Natural killer cell treated with Interleukin-12 subunit alpha and Interleukin-12 subunit beta and Interleukin-15 and Interleukin-18, amount 100 ng/mL, for 72 hours (primary cell): ENCODE measurements around the gene RPL3. TPM values are rescaled to one million over a fixed set of nuclear protein-coding genes. Genes with fewer than 3 reads are reported as not detected.

ENCODE experiments used
- ATAC-seq, 2 donors: fragments of 150-1000 bp; cut with Tn5 transposase in 1 of 2; sonication (Bioruptor Pico), chemical (Tn5 transposase) in 1 of 2; 2 replicates each; pipeline ENCODE4 v1.10.0; 2021
- DNase-seq: peaks from one replicate; pipeline ENCODE4 v3.0.0; 2022; ENCODE audit warnings: low spot score
- H3K27ac Mint-ChIP-seq, 2 donors: 1 replicate in 1 of 2; 2 replicates in 1 of 2; pipeline ENCODE4 v1.8.0; 2022; ENCODE audit warnings: mixed read lengths in 2 of 2, mild to moderate bottlenecking in 1 of 2, moderate library complexity in 1 of 2
- H3K27me3 Mint-ChIP-seq, 2 donors: 1 replicate in 1 of 2; 2 replicates in 1 of 2; pipeline ENCODE4 v1.8.0; 2022; ENCODE audit warnings: mixed read lengths in 2 of 2
- H3K36me3 Mint-ChIP-seq: one replicate; pipeline ENCODE4 v1.8.0; 2022; ENCODE audit warnings: mixed read lengths
- H3K4me1 Mint-ChIP-seq, 2 donors: 1 replicate in 1 of 2; 2 replicates in 1 of 2; pipeline ENCODE4 v1.8.0; 2022; ENCODE audit warnings: low read depth in 2 of 2, mixed read lengths in 2 of 2, mild to moderate bottlenecking in 1 of 2
- H3K4me3 Mint-ChIP-seq: one replicate; pipeline ENCODE4 v1.8.0; 2022; ENCODE audit warnings: mixed read lengths
- H3K9me3 Mint-ChIP-seq: 2 replicates; pipeline ENCODE4 v1.8.0; 2022; ENCODE audit warnings: mixed read lengths
- total RNA-seq, 2 donors: library from RNA; stranded (reverse); gene quantifications; one replicate each; pipeline ENCODE4 v1.2.3, GENCODE V29; 2022

The RPL3 gene
- 1,000 to 10,000 TPM; 1,242 to 2,090 TPM for total RNA-seq

DNA sequence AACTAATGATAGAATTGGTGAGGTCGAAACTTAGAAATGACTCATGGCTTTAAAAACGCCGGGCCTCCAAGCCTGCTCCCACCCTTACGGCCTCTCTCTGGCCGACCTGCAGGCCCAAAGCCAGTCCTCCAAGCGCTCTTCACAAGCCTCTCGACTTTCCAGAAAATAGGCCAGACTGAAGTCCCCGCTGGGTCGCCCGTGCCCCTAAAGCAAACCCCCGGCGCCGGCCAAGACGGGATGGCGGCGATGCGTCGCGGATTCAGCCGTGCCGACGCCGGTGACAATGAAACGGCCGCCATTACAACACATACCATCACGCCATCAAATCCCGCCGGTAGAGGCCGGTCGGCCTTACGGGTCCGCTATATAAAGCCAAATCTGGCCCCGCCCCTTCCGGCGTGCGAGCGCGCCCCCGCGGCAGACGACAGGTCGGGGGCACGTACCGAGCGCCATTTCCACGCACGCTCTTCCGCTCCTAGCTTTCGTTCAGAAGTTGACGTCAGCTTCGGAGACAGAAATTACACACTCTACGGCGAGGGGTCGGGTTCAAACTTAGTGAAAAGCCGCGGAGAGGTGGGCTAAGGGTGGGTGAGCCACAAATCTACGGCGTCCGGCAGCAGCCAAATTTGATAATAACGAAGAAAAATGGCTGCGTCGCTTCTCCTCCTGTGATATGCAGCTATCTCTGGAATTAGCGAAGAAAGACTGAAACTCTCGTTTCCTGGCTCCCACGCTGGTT is at the start of gene RPL3:
RPL3 (minus strand) TSS at position 340 of the 739 bp plus-strand sequence; CDS start at position 314, 26 bp downstream.
- ATAC-seq (peak; percentile 92 to 94), DNase-seq (peak; percentile 96)
- Mint-ChIP-seq H3K9me3 (no peaks in the 10 kb centered on the region), H3K4me1 (peaks cover 42 to 50% of the 10 kb centered on the region in 2 donors), H3K36me3 (peaks cover 27% of the 10 kb centered on the region), H3K27me3 (no peaks in the 10 kb centered on the region), H3K27ac (peak within 1 kb of the TSS; percentile 100), H3K4me3 (peak within 1 kb of the TSS; percentile 99)

DNA sequence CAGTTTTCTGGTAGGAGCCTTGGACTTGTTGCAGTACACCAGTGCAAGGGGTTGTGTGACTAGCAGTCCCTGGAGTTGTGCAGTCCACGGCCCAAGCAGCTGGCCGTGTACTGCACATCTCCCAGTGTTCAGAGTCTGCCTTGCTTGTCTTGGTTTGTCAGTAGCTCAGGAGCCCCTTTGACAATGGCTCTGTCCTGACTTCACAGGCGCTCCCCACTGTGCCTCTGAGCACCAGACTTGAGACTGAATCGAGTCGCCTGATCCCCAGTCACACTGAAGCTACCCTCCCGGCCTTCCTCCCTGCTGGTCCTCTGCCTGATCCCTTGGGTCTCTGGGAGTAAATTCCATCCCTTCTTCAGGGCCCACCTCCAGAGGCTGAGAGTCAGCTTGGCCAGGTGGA is 49.8 kb upstream of the RPL3 start:
- H3K27ac Mint-ChIP-seq, result no peak overlapping the region
- no peak for ATAC-seq
- H3K9me3 Mint-ChIP-seq, result no peaks in the 10 kb centered on the region
- H3K27me3 Mint-ChIP-seq, result no peaks in the 10 kb centered on the region
- no peak overlapping the region for H3K4me3 Mint-ChIP-seq
- peaks cover 0 to 15% of the 10 kb centered on the region in 2 donors for H3K4me1 Mint-ChIP-seq
- H3K36me3 Mint-ChIP-seq, result no peaks in the 10 kb centered on the region
- no peak for DNase-seq

DNA sequence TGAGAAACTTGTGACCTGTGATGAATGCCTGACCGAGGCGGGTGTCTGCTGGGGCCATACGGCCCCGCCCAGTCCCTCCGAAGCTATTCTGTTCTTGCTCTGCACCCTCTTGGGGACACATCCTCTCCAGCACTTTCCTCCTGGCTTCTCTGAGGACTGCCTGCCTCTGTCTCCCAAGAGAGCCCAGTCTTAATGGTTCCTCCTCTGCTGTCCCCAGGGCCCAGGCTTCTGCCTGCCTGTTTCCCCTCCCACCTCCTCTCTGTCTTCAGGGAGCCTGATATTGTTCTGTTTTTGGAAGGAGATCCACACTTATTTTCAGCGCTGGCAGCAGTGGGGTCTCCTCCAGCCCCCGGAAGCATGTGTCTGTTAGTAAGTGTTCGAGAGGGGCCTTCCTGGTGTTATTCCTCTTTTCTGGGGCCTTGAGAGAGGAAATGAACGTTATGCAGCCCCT is 49.1 kb upstream of the RPL3 start:
- peak overlapping the region in 1 of 2 donors; percentile 39 for H3K27ac Mint-ChIP-seq
- no peaks in the 10 kb centered on the region for H3K9me3 Mint-ChIP-seq
- H3K4me3 Mint-ChIP-seq, result no peak overlapping the region
- H3K27me3 Mint-ChIP-seq, result no peaks in the 10 kb centered on the region
- peaks cover 0 to 17% of the 10 kb centered on the region in 2 donors for H3K4me1 Mint-ChIP-seq
- ATAC-seq (no peak), DNase-seq (no peak)
- no peaks in the 10 kb centered on the region for H3K36me3 Mint-ChIP-seq

- no peaks in the 10 kb centered on the region for H3K27me3 Mint-ChIP-seq
- no peak overlapping the region for H3K4me3 Mint-ChIP-seq
- H3K4me1 Mint-ChIP-seq, result peaks cover 0 to 21% of the 10 kb centered on the region in 2 donors
- no peaks in the 10 kb centered on the region for H3K9me3 Mint-ChIP-seq
- H3K36me3 Mint-ChIP-seq, result no peaks in the 10 kb centered on the region
- ATAC-seq (no peak), DNase-seq (no peak)
- no peak overlapping the region for H3K27ac Mint-ChIP-seq
Measured at GRCh38 chr22:39367035-39367434, 47.6 kb upstream of the RPL3 start.

DNA sequence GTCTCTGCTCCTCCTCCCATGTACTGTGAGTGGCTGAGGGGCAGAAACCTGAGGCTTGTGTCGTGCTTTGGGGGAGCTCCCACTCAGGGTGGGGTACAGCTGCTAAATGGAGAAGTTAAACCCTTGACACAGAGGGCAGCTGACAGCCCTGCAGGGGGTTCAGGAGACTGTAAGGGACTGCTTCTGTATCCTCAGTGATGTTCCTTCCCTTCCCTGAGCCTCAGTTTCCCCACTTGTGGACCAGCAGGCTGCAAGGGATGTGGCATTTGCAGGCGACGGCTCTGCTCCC is 46.0 kb upstream of the RPL3 start:
- DNase-seq (no peak), ATAC-seq (no peak)
- Mint-ChIP-seq H3K27ac (no peak overlapping the region), H3K4me1 (peaks cover 0 to 21% of the 10 kb centered on the region in 2 donors), H3K27me3 (no peaks in the 10 kb centered on the region), H3K36me3 (no peaks in the 10 kb centered on the region), H3K4me3 (no peak overlapping the region), H3K9me3 (no peaks in the 10 kb centered on the region)

DNA sequence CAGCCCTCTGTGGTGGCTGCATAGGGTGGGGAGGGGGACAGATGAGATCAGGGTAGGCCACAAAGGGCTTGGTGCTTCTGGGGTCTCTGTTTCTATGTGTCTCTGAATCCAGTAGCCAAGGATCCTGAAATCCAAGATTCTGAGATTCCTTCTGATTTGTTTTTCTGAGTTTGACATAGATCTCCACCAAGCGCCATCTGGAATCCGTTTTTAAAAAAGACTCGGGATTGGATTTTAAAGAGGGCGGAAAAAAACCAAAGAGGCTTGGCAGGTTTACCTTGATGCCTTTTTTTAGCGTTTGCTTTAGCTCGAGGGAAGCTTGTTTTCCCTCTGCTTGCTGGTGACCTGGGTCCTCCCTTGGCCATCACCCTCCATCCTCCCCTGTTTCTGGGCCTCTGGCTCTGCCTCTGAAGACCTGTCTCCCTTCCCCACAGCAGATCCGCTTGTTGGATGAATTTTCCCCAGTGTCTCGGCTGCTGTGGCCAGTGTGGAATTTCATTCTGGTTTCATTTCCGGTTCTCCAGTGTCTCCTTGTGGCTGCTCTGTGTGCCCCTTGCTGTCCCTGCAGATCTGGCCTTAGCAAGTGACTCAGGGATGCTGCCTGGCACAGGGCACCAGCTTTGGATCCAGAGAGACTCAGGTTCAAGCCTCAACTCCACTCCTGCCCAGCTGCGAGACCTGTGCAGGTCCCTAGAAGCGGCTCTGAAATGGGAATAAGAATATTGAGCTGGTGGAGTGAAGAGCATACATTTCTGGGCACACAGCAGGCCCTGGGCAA is 45.5 kb upstream of the RPL3 start:
- Mint-ChIP-seq H3K27ac (no peak overlapping the region), H3K36me3 (no peaks in the 10 kb centered on the region), H3K9me3 (no peaks in the 10 kb centered on the region), H3K4me3 (no peak overlapping the region), H3K27me3 (no peaks in the 10 kb centered on the region), H3K4me1 (peaks cover 0 to 21% of the 10 kb centered on the region in 2 donors)
- ATAC-seq (no peak), DNase-seq (no peak)

DNA sequence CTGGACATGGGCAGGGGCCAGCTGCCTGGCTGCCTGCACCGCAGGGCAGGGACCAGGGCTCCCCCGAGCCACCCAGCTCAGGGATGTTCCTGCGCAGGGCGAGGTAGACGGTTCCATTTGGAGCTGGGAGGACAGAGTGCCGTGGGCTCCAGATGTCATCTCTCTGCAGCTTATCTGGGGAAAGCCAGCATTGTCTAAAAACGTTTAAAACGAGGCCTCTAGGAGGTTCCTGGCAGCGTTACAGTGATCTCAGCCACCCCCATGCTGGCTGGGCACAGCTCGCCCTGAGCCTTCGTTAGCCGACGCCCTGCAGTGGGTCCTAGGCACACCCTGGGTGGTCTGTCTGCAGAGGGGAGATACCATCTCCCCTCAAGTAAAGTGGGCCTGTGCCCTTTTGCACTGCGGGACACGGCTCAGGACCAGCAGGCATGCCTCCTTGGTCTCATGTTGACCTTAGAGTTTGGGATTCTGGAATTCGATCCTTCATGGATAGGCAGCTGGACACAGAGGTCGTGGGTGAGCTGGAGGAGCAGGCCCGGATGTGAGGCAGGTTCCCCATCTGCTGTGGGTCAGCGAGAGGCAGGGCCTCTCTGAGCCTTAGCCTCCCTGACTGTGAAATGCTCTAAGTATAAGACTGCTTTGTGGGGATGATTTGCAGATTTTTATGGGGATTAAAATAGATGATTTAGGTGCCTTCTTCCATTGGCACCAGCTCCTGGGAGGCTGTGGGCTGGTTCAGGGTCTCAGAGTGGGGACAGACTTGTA is 44.5 kb upstream of the RPL3 start:
- Mint-ChIP-seq H3K9me3 (no peaks in the 10 kb centered on the region), H3K27me3 (no peaks in the 10 kb centered on the region), H3K27ac (peak overlapping the region in 1 of 2 donors; percentile 40), H3K4me1 (peaks cover 0 to 21% of the 10 kb centered on the region in 2 donors), H3K36me3 (no peaks in the 10 kb centered on the region), H3K4me3 (no peak overlapping the region)
- ATAC-seq, result no peak
- no peak for DNase-seq

- no peak overlapping the region for H3K4me3 Mint-ChIP-seq
- H3K9me3 Mint-ChIP-seq, result no peaks in the 10 kb centered on the region
- peaks cover 0 to 16% of the 10 kb centered on the region in 2 donors for H3K4me1 Mint-ChIP-seq
- ATAC-seq (no peak), DNase-seq (no peak)
- no peak overlapping the region for H3K27ac Mint-ChIP-seq
- H3K36me3 Mint-ChIP-seq, result no peaks in the 10 kb centered on the region
- H3K27me3 Mint-ChIP-seq, result no peaks in the 10 kb centered on the region
Measured at GRCh38 chr22:39362932-39363331, 43.5 kb upstream of the RPL3 start.

- Mint-ChIP-seq H3K4me1 (peaks cover 0 to 14% of the 10 kb centered on the region in 2 donors), H3K4me3 (no peak overlapping the region), H3K9me3 (no peaks in the 10 kb centered on the region), H3K36me3 (no peaks in the 10 kb centered on the region), H3K27me3 (no peaks in the 10 kb centered on the region), H3K27ac (no peak overlapping the region)
- DNase-seq (peak; percentile 59), ATAC-seq (no peak)
Measured at GRCh38 chr22:39362271-39362670, 42.8 kb upstream of the RPL3 start.

- Mint-ChIP-seq H3K27me3 (no peaks in the 10 kb centered on the region), H3K36me3 (no peaks in the 10 kb centered on the region), H3K9me3 (no peaks in the 10 kb centered on the region), H3K4me3 (no peak overlapping the region), H3K27ac (no peak overlapping the region), H3K4me1 (peaks cover 0 to 9% of the 10 kb centered on the region in 2 donors)
- ATAC-seq, result no peak
- peak; percentile 13 for DNase-seq
Measured at GRCh38 chr22:39361496-39361895, 42.1 kb upstream of the RPL3 start.

DNA sequence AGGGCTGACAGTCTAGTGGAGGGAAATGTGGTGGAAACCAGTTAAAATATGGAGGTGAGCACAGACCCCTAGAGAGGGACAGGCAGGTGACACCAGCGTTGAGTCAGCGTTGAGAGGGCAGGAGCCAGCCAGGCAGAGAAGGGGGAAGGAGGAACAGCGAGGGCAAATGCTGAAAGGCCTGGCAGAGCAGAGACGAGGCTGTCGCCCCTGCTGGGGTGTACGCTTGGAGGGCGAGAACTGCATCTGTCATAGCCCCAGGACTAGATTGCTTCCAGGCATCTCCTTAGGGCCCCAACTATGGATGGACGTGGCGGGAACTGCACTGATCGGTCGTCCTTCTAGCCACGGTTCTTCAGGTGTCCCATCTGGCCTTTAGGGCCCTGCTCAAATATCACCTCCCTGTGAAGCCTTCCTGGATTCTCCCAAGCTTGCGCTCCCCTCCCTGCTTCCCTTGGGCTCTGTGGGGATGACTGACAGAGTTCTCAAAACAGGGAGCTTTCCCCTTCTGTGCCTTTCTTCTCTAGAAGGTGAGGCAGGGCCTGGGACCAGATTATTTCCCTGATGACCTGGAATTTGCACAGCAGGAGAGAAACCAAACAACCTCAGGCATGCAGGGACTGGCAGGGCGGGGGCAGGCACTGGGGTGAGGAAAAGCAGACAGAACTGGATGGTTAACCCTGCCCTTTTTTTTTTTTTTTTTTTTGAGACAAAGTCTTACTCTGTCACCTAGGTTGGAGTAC is 41.4 kb upstream of the RPL3 start:
- no peaks in the 10 kb centered on the region for H3K36me3 Mint-ChIP-seq
- DNase-seq (peak; percentile 48), ATAC-seq (no peak)
- H3K4me3 Mint-ChIP-seq, result no peak overlapping the region
- peaks cover 0 to 11% of the 10 kb centered on the region in 2 donors for H3K4me1 Mint-ChIP-seq
- H3K27me3 Mint-ChIP-seq, result no peaks in the 10 kb centered on the region
- H3K9me3 Mint-ChIP-seq, result no peaks in the 10 kb centered on the region
- no peak overlapping the region for H3K27ac Mint-ChIP-seq

- H3K4me1 Mint-ChIP-seq, result peaks cover 0 to 11% of the 10 kb centered on the region in 2 donors
- H3K27ac Mint-ChIP-seq, result no peak overlapping the region
- H3K4me3 Mint-ChIP-seq, result no peak overlapping the region
- no peaks in the 10 kb centered on the region for H3K36me3 Mint-ChIP-seq
- H3K9me3 Mint-ChIP-seq, result no peaks in the 10 kb centered on the region
- ATAC-seq, result no peak
- DNase-seq, result no peak
- H3K27me3 Mint-ChIP-seq, result no peaks in the 10 kb centered on the region
Measured at GRCh38 chr22:39360242-39360641, 40.8 kb upstream of the RPL3 start.

DNA sequence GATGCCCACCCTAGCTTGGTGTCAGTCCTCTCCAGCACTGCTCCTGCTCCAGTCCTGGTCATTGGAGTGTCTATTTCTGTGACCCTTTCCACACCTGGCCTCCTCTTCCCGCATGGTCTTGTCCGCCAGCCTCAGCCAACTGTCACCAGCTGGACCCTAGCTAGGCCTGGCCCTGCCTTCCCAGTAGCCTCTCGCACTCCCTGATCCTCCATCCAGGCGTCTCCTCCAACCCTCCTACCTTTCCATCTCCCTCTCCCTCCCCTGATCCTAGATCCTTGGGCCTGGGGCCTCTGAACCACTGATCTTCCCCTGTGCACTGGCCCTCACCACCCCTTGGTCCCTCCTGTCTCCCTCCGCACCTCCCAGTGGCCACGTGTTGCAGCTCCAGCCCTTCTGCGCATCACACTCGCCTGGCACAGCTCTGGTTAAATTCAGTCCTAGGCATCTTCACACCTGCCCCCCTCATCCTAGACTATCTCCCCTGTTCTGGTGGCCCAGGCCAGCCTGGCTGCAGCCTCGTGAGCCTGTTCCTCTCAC is 40.3 kb upstream of the RPL3 start:
- ATAC-seq (no peak), DNase-seq (no peak)
- Mint-ChIP-seq H3K27ac (no peak overlapping the region), H3K4me3 (no peak overlapping the region), H3K4me1 (peaks cover 0 to 11% of the 10 kb centered on the region in 2 donors), H3K36me3 (no peaks in the 10 kb centered on the region), H3K27me3 (no peaks in the 10 kb centered on the region), H3K9me3 (no peaks in the 10 kb centered on the region)
